Nephron progenitor cell (in vitro differentiated cells): ENCODE results near the gene MUTYH.

Source experiments
- DNase-seq: peaks from one replicate; pipeline ENCODE4 v3.0.0; 2021
- H3K27ac Mint-ChIP-seq: 2 replicates; pipeline ENCODE4 v1.8.0; 2021; ENCODE audit warnings: mild to moderate bottlenecking, moderate library complexity, mixed read lengths
- H3K27me3 Mint-ChIP-seq: 2 replicates; pipeline ENCODE4 v1.8.0; 2021; ENCODE audit warnings: mild to moderate bottlenecking, low read depth, mixed read lengths; ENCODE audit not compliant: poor library complexity
- H3K36me3 Mint-ChIP-seq: 2 replicates; pipeline ENCODE4 v1.8.0; 2021; ENCODE audit warnings: low read depth, mixed read lengths
- H3K4me1 Mint-ChIP-seq: 2 replicates; pipeline ENCODE4 v1.8.0; 2021; ENCODE audit warnings: mixed read lengths
- H3K4me3 Mint-ChIP-seq: 2 replicates; pipeline ENCODE4 v1.8.0; 2021; ENCODE audit warnings: mild to moderate bottlenecking, moderate library complexity, mixed read lengths
- H3K9me3 Mint-ChIP-seq: 2 replicates; pipeline ENCODE4 v1.8.0; 2021; ENCODE audit warnings: mild to moderate bottlenecking, moderate library complexity, mixed read lengths
- CTCF ChIP-seq: fragments of 200-600 bp; sonication (generic); IDR thresholded peaks from 2 replicates; pipeline ENCODE4 v1.5.0; 2021; ENCODE audit warnings: antibody characterized with exemption

Gene MUTYH

DNA sequence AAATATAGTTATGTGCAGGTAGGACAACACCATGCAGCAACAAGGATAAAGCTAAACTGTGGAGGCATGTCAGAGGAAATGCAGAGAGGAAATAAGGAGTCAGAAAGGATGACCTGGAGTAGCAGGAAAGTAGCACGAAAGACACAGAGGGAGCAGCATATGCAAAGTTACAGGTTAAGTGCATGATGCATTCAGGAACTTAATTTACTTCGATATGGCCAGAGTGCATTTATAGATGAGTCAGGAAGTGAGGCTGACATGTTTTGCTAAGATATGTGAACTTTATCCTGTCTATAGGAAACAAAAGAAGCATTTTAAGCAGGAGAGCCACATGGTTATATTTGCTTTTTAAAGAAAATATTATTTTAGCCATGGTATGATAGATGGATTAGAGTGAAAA is 15.4 kb upstream of the MUTYH start:
- Mint-ChIP-seq H3K9me3 (no peaks in the 10 kb centered on the region), H3K27ac (no peak overlapping the region), H3K36me3 (no peaks in the 10 kb centered on the region), H3K4me3 (no peak overlapping the region), H3K4me1 (peaks cover 20% of the 10 kb centered on the region), H3K27me3 (peaks cover 4% of the 10 kb centered on the region)
- no peak for TF ChIP-seq CTCF
- DNase-seq, result no peak

DNA sequence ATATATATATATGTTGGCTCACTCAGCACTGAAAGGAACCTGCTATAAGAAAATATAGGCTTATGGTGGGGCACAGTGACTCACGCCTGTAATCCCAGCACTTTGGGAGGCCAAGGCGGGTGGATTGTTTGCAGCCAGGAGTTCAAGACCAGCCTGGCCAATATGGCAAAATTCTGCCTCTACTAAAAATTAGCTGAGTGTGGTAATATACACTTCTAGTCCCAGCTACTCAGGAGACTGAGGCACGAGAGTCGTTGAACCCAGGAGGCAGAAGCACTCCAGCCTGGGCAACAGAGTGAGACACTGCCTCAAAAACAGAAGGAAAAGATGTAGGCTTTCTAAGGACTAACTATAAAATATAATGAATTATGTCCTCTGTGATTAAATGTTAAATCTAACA is 14.6 kb upstream of the MUTYH start:
- H3K4me1 Mint-ChIP-seq, result peaks cover 11% of the 10 kb centered on the region
- H3K9me3 Mint-ChIP-seq, result no peaks in the 10 kb centered on the region
- no peak overlapping the region for H3K4me3 Mint-ChIP-seq
- peaks cover 4% of the 10 kb centered on the region for H3K27me3 Mint-ChIP-seq
- no peak for TF ChIP-seq CTCF
- H3K27ac Mint-ChIP-seq, result no peak overlapping the region
- no peaks in the 10 kb centered on the region for H3K36me3 Mint-ChIP-seq
- no peak for DNase-seq

- Mint-ChIP-seq H3K36me3 (no peaks in the 10 kb centered on the region), H3K4me1 (peaks cover 18% of the 10 kb centered on the region), H3K27me3 (peaks cover 4% of the 10 kb centered on the region), H3K9me3 (no peaks in the 10 kb centered on the region), H3K27ac (no peak overlapping the region), H3K4me3 (no peak overlapping the region)
- DNase-seq, result no peak
- no peak for TF ChIP-seq CTCF
Measured at GRCh38 chr1:45353685-45354084, 13.4 kb upstream of the MUTYH start.

DNA sequence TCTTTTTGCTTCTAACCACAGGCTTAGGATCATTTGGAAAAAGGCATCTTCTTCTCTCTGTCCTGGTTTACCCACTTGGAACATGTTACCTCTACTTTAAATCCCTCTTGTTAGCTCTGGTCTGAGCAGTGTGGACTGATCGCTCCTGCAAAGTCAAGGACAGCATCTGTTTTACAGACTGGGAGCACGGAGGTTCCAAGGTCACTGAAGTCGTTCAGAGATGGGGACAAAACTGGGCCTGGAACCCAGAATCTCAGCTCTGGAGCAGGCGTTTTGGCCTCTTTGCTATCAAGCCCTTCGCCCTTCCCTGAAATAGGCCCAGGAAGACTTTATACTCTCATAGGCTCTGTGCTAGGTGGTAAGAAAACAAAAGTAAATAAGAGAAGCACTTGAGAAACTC is 11.3 kb upstream of the MUTYH start:
- Mint-ChIP-seq H3K4me3 (no peak overlapping the region), H3K36me3 (peaks cover 3% of the 10 kb centered on the region), H3K27ac (no peak overlapping the region), H3K4me1 (peaks cover 24% of the 10 kb centered on the region), H3K27me3 (no peaks in the 10 kb centered on the region), H3K9me3 (no peaks in the 10 kb centered on the region)
- TF ChIP-seq CTCF, result no peak
- DNase-seq, result no peak

- no peaks in the 10 kb centered on the region for H3K9me3 Mint-ChIP-seq
- no peaks in the 10 kb centered on the region for H3K27me3 Mint-ChIP-seq
- no peak for TF ChIP-seq CTCF
- peaks cover 23% of the 10 kb centered on the region for H3K36me3 Mint-ChIP-seq
- peak overlapping the region; percentile 83 for H3K27ac Mint-ChIP-seq
- no peak overlapping the region for H3K4me3 Mint-ChIP-seq
- DNase-seq, result no peak
- peaks cover 14% of the 10 kb centered on the region for H3K4me1 Mint-ChIP-seq
Measured at GRCh38 chr1:45348966-45349677, 8.9 kb upstream of the MUTYH start.

DNA sequence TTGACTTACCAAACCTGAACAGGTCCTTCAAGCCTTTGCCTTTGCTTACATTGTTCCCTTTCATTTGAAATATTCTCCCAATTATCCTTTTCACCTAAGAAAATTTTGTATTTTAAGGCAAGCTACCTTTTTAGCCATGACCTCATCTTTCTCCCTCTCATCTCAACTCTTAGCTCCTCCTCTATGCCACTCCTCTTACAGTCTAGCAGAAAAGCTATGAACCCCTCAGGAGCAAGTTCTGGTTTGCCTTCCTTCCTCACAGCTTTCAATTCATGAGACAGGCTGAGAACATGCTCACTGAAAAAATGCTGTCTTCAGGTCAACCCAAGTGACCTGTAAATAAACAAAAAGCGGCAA is 8.3 kb upstream of the MUTYH start:
- peaks cover 14% of the 10 kb centered on the region for H3K4me1 Mint-ChIP-seq
- H3K36me3 Mint-ChIP-seq, result peaks cover 27% of the 10 kb centered on the region
- H3K27ac Mint-ChIP-seq, result peak overlapping the region; percentile 2

More for the DNA sequence above, 8.3 kb upstream of the MUTYH start:
- DNase-seq, result no peak
- Mint-ChIP-seq H3K4me3 (no peak overlapping the region), H3K27me3 (no peaks in the 10 kb centered on the region), H3K9me3 (no peaks in the 10 kb centered on the region)
- no peak for TF ChIP-seq CTCF
